Measurements from ENCODE around the gene METAP2. TPM values are rescaled to one million over a fixed set of nuclear protein-coding genes. Genes with fewer than 3 reads are reported as not detected.

METAP2 gene
- polyA plus RNA-seq, 1 experiment, result 135 TPM

- peaks cover 3% of the 10 kb centered on the region; the same call in 1 of the 2 replicates for H3K9me3 ChIP-seq (ENCODE audit: control insufficient read depth, insufficient read depth, low read length)
- no peak overlapping the region for H3K27ac ChIP-seq (ENCODE audit: low read depth, low read length)
- TF ChIP-seq, protein P1, sequence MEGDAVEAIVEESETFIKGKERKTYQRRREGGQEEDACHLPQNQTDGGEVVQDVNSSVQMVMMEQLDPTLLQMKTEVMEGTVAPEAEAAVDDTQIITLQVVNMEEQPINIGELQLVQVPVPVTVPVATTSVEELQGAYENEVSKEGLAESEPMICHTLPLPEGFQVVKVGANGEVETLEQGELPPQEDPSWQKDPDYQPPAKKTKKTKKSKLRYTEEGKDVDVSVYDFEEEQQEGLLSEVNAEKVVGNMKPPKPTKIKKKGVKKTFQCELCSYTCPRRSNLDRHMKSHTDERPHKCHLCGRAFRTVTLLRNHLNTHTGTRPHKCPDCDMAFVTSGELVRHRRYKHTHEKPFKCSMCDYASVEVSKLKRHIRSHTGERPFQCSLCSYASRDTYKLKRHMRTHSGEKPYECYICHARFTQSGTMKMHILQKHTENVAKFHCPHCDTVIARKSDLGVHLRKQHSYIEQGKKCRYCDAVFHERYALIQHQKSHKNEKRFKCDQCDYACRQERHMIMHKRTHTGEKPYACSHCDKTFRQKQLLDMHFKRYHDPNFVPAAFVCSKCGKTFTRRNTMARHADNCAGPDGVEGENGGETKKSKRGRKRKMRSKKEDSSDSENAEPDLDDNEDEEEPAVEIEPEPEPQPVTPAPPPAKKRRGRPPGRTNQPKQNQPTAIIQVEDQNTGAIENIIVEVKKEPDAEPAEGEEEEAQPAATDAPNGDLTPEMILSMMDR (IDR thresholded peaks at IDR 0.05; ENCODE audit: low read depth, low read length), result no peak
- ChIA-PET POLR2A (no interaction called here), CTCF (no interaction called here)
- H3K4me3 ChIP-seq (ENCODE audit: low read depth, low read length), result no peak overlapping the region
- H3K27me3 ChIP-seq (ENCODE audit: control insufficient read depth, insufficient read depth, low read length), result no peaks in the 10 kb centered on the region
- no peak for DNase-seq (ENCODE audit: low read depth, low spot score)
These were observed 23.1 kb downstream of the METAP2 start for GRCh38 chr12:95497031-95497430.

DNA sequence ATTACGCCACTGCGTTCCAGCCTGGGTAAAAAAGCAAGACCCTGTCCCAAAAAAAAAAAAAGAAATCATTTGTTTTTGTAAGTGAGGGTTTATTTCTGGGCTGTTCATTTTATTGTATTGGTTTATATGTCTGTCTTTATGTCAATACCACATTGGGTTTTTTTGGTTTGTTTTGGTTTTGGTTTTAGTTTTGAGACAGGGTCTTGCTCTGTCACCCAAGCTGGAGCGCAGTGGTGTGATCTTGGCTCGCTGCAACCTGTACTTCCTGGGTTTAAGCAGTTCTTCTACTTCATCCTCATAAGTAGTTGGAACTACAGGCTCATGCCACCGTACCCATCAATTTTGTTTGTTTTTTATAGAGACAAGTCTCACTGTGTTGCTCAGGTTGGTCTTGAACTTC, 25.0 kb downstream of the METAP2 start:
- no peak for DNase-seq (ENCODE audit: low read depth, low spot score)
- Histone ChIP-seq H3K27me3 (ENCODE audit: control insufficient read depth, insufficient read depth, low read length) (no peaks in the 10 kb centered on the region), H3K9me3 (ENCODE audit: control insufficient read depth, insufficient read depth, low read length) (peaks cover 3% of the 10 kb centered on the region; the same call in 1 of the 2 replicates), H3K27ac (ENCODE audit: low read depth, low read length) (no peak overlapping the region), H3K4me3 (ENCODE audit: low read depth, low read length) (no peak overlapping the region)
- TF ChIP-seq, protein P1 (IDR thresholded peaks at IDR 0.05; ENCODE audit: low read depth, low read length), result no peak
- POLR2A ChIA-PET, result no interaction called here
- CTCF ChIA-PET, result no interaction called here

DNA sequence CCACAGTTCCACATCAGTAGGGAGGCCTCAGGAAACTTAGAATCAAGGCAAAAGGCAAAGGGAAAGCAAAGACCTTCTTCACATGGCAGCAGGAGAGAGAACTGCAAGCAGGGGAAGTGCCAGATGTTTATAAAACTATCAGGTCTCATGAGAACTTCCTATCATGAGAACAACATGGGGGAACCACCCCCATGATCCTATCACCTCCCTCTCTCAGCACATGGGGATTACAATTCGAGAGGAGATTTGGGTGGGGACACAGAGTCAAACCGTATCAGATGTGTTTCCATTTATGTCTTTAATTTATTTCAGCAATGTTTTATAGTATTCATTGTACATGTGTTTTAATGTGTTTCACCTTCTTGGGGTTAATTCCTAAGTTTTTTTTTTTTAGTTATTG, 25.8 kb downstream of the METAP2 start:
- DNase-seq (ENCODE audit: low read depth, low spot score), result no peak
- TF ChIP-seq, protein P1 (IDR thresholded peaks at IDR 0.05; ENCODE audit: low read depth, low read length), result no peak
- Histone ChIP-seq H3K27me3 (ENCODE audit: control insufficient read depth, insufficient read depth, low read length) (no peaks in the 10 kb centered on the region), H3K4me3 (ENCODE audit: low read depth, low read length) (no peak overlapping the region), H3K27ac (ENCODE audit: low read depth, low read length) (no peak overlapping the region), H3K9me3 (ENCODE audit: control insufficient read depth, insufficient read depth, low read length) (peaks cover 3% of the 10 kb centered on the region; the same call in 1 of the 2 replicates)
- ChIA-PET POLR2A (no interaction called here), CTCF (no interaction called here)

DNA sequence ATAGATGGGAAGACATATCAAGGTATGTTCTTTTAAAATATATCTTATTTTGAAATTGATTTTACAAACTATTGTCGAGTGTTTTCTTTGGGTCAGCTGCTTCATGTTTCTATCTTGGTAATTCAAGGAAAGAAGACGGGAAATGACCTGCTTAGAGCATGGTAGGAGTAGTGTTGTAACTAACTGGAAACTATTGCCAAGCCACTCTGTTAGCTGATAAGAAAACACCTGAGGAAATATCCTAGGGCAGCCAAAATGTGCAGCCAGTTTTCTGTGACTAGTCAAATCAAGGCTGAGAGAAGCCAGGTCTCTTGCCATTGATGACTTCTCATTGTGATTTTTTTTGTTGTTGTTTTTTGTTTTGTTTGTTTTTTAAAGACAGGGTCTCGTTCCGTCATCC, 30.2 kb downstream of the METAP2 start:
- H3K4me3 ChIP-seq (ENCODE audit: low read depth, low read length), result no peak overlapping the region
- no peaks in the 10 kb centered on the region for H3K27me3 ChIP-seq (ENCODE audit: control insufficient read depth, insufficient read depth, low read length)
- H3K27ac ChIP-seq (ENCODE audit: low read depth, low read length), result no peak overlapping the region
- H3K9me3 ChIP-seq (ENCODE audit: control insufficient read depth, insufficient read depth, low read length), result peaks cover 1% of the 10 kb centered on the region; the same call in 1 of the 2 replicates
- TF ChIP-seq, protein P1 (IDR thresholded peaks at IDR 0.05; ENCODE audit: low read depth, low read length), result no peak
- ChIA-PET CTCF (no interaction called here), POLR2A (no interaction called here)
- no peak for DNase-seq (ENCODE audit: low read depth, low spot score)

- no peaks in the 10 kb centered on the region for H3K27me3 ChIP-seq (ENCODE audit: control insufficient read depth, insufficient read depth, low read length)
- no peak for DNase-seq (ENCODE audit: low read depth, low spot score)
- H3K27ac ChIP-seq (ENCODE audit: low read depth, low read length), result no peak overlapping the region
- ChIA-PET CTCF (no interaction called here), POLR2A (no interaction called here)
- no peaks in the 10 kb centered on the region for H3K9me3 ChIP-seq (ENCODE audit: control insufficient read depth, insufficient read depth, low read length)
- H3K4me3 ChIP-seq (ENCODE audit: low read depth, low read length), result no peak overlapping the region
- TF ChIP-seq, protein P1 (IDR thresholded peaks at IDR 0.05; ENCODE audit: low read depth, low read length), result no peak
These were observed 31.1 kb downstream of the METAP2 start for GRCh38 chr12:95505039-95505438.
